ENCODE results near the gene NCAM1.

DNA sequence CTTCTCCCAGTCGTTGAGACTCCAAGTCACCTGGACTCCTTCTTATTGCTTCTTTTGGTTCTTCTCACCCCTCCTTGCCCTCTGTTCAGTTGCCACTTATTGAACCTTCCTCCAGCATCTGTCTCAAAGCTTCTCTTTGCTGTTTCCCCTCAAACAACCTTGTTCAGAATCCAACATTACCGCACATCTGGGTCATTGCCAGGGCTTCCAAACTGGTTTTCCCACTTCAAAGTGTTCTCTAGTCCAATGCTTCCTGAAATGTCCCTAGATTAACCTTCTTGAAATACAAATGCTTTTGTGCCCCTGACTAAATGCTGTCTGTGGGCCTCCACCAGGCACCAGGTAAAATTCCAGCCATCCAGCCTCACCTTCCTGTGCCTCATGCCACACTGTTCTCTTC, 252.3 kb downstream of the NCAM1 start:
- TF ChIP-seq CTCF (IDR thresholded peaks at IDR 0.05) (no peak), POLR2A (IDR thresholded peaks at IDR 0.05) (no peak), EP300 (IDR thresholded peaks at IDR 0.05) (no peak)
